ENCODE measurements around the gene NLGN1.
A peak's percentile ranks its signal among the peaks of the same experiment; 100 is the strongest.
"Not testable (repeated sequence)": the region's sequence is repeated elsewhere in the genome, so short reads cannot be mapped to it uniquely, and the experiment has no call there.

NLGN1 gene

DNA sequence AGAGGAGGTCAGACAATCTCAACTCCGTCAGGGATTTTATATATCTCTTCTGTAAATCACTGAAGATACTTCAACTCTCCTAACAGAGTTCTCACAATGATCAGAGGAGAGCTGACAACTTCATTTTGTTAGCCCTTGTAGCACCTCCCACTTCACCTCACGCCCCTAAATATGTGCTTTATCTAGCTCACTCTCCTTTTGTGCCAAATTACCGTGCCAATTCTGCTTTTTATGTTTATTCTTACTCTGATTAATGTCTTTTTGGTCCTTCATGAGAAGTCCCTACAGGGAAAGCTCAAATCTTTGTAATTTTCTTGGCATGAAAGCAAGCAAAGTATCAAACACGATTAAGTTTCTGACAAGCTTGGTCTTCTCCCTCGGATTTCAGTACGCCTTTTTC is 825.5 kb downstream of the NLGN1 start:
- TF ChIP-seq, protein P1, sequence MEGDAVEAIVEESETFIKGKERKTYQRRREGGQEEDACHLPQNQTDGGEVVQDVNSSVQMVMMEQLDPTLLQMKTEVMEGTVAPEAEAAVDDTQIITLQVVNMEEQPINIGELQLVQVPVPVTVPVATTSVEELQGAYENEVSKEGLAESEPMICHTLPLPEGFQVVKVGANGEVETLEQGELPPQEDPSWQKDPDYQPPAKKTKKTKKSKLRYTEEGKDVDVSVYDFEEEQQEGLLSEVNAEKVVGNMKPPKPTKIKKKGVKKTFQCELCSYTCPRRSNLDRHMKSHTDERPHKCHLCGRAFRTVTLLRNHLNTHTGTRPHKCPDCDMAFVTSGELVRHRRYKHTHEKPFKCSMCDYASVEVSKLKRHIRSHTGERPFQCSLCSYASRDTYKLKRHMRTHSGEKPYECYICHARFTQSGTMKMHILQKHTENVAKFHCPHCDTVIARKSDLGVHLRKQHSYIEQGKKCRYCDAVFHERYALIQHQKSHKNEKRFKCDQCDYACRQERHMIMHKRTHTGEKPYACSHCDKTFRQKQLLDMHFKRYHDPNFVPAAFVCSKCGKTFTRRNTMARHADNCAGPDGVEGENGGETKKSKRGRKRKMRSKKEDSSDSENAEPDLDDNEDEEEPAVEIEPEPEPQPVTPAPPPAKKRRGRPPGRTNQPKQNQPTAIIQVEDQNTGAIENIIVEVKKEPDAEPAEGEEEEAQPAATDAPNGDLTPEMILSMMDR (IDR thresholded peaks at IDR 0.05; ENCODE audit: low read length, missing control alignments), result no peak
- H3K4me3 ChIP-seq (replicated peaks; ENCODE audit: low read depth, low read length), result no peak overlapping the region
- no peak for DNase-seq (ENCODE audit: low read depth)

DNA sequence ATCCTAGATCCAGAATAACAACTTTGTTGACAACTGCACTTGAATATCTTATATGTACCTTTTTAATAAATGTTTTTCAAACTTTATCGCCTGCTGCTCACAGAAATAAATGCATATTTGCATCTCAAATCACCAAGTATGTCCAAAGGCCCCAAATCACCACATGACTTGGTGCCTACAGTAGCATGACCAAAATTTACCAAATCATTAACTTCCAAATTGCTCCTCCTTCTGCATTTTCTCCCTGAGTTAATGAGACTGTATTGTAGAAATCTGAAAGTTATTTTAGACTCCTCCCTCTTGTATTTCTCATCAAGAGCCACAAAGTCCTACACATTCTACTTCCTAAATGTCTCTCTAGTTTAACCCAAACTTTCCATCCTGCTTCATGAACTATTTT is 826.1 kb downstream of the NLGN1 start:
- H3K4me3 ChIP-seq (replicated peaks; ENCODE audit: low read depth, low read length), result no peak overlapping the region
- TF ChIP-seq, protein P1 (IDR thresholded peaks at IDR 0.05; ENCODE audit: low read length, missing control alignments), result no peak
- DNase-seq (ENCODE audit: low read depth), result no peak

DNA sequence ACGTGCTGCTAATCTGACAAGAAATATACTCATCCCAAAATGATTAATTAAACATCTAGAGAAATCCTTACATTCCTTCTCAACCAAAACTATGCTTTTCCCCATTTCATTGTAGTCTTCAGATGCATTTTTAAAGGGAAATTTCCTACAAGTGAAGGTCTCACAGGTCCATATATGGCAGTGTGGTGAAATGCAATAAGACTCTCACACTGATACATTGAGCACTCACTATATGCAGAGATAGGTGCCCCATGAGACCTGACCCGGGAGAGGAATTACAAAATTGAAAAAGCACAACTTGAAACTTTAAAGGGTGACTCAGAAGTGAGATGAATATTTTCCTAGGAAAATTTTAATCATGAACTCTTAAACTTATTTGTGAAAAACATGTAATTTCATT is 832.4 kb downstream of the NLGN1 start:
- H3K4me3 ChIP-seq (replicated peaks; ENCODE audit: low read depth, low read length), result no peak overlapping the region
- TF ChIP-seq, protein P1 (IDR thresholded peaks at IDR 0.05; ENCODE audit: low read length, missing control alignments), result no peak
- DNase-seq (ENCODE audit: low read depth), result peak; percentile 9

DNA sequence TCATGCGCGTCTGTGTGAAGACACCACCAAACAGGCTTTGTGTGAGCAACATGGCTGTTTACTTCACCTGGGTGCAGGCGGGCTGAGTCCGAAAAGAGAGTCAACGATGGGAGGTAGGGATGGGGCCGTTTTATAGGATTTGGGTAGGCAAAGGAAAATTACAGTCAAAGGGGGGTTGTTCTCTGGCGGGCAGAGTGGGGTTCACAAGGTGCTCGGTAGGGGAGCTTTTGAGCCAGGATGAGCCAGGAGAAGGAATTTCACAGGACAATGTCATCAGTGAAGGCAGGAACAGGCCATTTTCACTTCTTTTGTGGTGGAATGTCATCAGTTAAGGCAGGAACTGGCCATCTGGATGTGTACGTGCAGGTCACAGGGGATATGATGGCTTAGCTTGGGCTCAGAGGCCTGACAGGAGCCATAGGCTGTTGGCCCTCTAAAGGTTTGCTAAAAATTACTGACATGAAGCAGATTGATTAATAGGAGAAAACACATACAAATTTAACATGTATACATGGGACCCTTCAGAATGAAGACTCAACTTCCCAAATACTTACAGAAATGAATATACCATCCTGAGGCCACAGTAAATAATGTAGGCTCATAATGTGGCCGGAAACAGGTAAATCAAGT is 834.6 kb downstream of the NLGN1 start:
- not testable (repeated sequence) for DNase-seq (ENCODE audit: low read depth); H3K4me3 ChIP-seq (replicated peaks; ENCODE audit: low read depth, low read length)

DNA sequence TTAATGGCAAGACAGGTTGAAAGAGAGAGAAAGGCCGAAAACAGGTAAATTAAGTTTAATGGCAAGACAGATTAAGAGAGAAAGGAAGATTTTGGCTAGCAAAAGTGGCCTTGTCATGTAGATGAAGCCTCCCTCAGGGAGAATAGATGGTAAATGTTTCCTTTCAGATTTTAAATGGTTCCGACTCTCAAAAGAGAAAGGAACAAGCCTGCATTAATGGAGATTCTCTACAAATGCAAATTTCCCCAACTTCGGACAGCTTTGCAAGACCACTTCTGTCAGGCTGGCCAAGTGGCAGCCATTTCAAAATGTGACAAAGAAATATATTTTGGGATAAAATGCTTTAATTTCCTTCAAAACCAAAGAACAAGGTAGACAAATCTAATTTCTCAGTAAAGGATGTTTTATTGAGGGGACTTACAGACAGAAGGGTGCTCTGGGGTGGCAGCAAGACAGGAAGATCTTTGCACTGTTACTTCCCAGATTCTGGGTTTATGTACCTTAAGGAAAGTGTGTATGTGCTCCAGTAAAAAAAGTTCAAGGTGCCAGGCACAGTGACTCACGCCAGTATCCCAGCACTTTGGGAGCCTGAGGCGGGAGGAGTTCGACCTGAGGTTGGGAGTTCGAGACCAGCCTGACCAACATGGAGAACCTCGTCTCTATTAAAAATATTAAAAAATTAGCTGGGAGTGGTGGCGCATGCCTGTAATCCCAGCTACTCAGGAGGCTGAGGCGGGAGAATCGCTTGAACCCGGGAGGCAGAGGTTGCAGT is 835.3 kb downstream of the NLGN1 start:
- TF ChIP-seq, protein P1 (IDR thresholded peaks at IDR 0.05; ENCODE audit: low read length, missing control alignments), result no peak
- no peak overlapping the region for H3K4me3 ChIP-seq (replicated peaks; ENCODE audit: low read depth, low read length)
- DNase-seq (ENCODE audit: low read depth), result no peak

DNA sequence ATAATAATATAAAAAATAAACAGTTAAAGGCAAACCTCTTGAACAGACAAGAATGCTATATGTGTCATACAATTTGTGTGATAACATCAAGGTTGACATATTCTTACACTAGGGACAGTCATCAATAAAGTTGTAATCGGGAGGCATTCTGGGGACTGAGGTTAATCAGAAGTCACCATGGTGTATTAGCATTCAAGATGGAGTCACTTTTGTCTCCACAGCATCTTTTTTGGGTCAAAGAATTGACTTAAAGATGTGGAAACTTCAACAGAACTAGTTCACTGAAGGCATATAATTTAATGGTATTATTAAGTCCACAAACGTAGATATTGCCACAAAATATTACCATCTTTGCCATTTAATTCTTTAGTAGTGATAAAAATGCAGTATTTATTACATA is 836.0 kb downstream of the NLGN1 start:
- TF ChIP-seq, protein P1 (IDR thresholded peaks at IDR 0.05; ENCODE audit: low read length, missing control alignments), result no peak
- no peak for DNase-seq (ENCODE audit: low read depth)
- H3K4me3 ChIP-seq (replicated peaks; ENCODE audit: low read depth, low read length), result no peak overlapping the region

DNA sequence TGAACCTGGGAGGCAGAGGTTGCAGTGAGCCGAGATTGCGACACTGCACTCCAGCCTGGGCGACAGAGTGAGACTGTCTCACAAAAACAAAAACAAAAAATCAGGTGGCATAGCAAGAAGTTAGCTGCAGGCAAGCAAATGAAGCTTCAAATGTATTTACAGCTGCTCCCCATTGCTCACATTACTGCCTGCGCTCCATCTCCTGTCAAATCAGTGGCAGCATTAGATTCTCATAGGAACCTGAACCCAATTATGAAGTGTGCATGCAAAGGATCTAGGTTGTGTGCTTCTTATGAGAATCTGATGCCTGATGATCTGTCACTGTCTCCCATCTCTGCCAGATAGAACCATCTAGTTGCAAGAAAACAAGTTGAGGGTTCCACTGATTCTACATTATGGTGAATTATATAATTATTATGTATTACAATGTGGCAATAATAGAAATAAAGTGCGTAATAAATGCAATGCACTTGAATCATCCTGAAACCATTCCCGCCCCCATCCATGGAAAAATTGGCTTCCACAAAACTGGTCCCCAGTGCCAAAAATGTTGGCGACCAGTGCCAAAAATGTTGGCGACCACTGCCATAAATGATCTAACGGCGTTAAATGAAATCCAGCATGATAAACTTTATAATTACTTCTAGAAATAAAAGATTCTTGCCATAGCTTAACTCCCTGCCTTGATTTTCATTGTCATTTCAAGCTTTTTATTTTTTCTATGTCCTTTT is 844.9 kb downstream of the NLGN1 start:
- no peak overlapping the region for H3K4me3 ChIP-seq (replicated peaks; ENCODE audit: low read depth, low read length)
- TF ChIP-seq, protein P1 (IDR thresholded peaks at IDR 0.05; ENCODE audit: low read length, missing control alignments), result no peak
- no peak for DNase-seq (ENCODE audit: low read depth)

Measured in fibroblast of pulmonary artery (primary cell).